Osteoblast (primary cell): ENCODE results near the gene NMRAL1. TPM values are rescaled to one million over a fixed set of nuclear protein-coding genes. Genes with fewer than 3 reads are reported as not detected.

Source experiments
- DNase-seq: peaks from one replicate; pipeline ENCODE4 v3.0.0; 2011; ENCODE audit warnings: low spot score, mixed read lengths; ENCODE audit not compliant: insufficient read length; ENCODE audit errors: missing footprints
- H2AFZ ChIP-seq: 2 replicates; pipeline ENCODE4 v1.6.0; 2011; ENCODE audit warnings: mild to moderate bottlenecking, low read length
- H3K27ac ChIP-seq: 2 replicates; pipeline ENCODE4 v1.5.1; 2011; ENCODE audit warnings: mild to moderate bottlenecking, low read depth, low read length, moderate library complexity
- H3K27me3 ChIP-seq: 2 replicates; pipeline ENCODE4 v1.6.0; 2012; ENCODE audit warnings: mild to moderate bottlenecking, control low read depth, inconsistent platforms, low read length, moderate library complexity; ENCODE audit not compliant: insufficient read depth
- H3K36me3 ChIP-seq: 2 replicates; pipeline ENCODE4 v1.5.1; 2011; ENCODE audit warnings: mild to moderate bottlenecking, low read length, control low read depth, moderate library complexity; ENCODE audit not compliant: insufficient read depth
- H3K4me1 ChIP-seq: 2 replicates; pipeline ENCODE4 v1.5.1; 2011; ENCODE audit warnings: mild to moderate bottlenecking, low read length, control low read depth, moderate library complexity; ENCODE audit not compliant: insufficient read depth
- H3K4me2 ChIP-seq: 2 replicates; pipeline ENCODE4 v1.6.0; 2011; ENCODE audit warnings: mild to moderate bottlenecking, low read length; ENCODE audit not compliant: insufficient read depth
- H3K4me3 ChIP-seq: fragments of 200-600 bp; sonication (generic); 3 replicates; pipeline ENCODE4 v1.5.1; 2012; ENCODE audit warnings: mild to moderate bottlenecking, low read length, inconsistent platforms; ENCODE audit not compliant: insufficient read depth
- H3K79me2 ChIP-seq: 2 replicates; pipeline ENCODE4 v1.6.0; 2012; ENCODE audit warnings: mild to moderate bottlenecking, low read length, control low read depth, inconsistent platforms; ENCODE audit not compliant: insufficient read depth
- H3K9me3 ChIP-seq: 2 replicates; pipeline ENCODE4 v1.5.1; 2011; ENCODE audit warnings: low read depth, low read length, control low read depth
- H4K20me1 ChIP-seq: 2 replicates; pipeline ENCODE4 v1.6.0; 2012; ENCODE audit warnings: mild to moderate bottlenecking, low read length, control low read depth; ENCODE audit not compliant: insufficient read depth
- total RNA-seq: library from RNA; depleted of rRNA; stranded (reverse); fragments of >200 nt; gene quantifications from 2 replicates; pipeline ENCODE4 v1.2.3, GENCODE V29; 2012
- TF ChIP-seq, protein P1 (sequence below): IDR thresholded peaks from 2 replicates; pipeline ENCODE4 v1.5.1; 2011; ENCODE audit warnings: mild to moderate bottlenecking, low read depth, low read length, moderate library complexity; ENCODE audit errors: extremely low read depth

The NMRAL1 gene
- total RNA-seq, 1 donor, result 90.5 TPM

DNA sequence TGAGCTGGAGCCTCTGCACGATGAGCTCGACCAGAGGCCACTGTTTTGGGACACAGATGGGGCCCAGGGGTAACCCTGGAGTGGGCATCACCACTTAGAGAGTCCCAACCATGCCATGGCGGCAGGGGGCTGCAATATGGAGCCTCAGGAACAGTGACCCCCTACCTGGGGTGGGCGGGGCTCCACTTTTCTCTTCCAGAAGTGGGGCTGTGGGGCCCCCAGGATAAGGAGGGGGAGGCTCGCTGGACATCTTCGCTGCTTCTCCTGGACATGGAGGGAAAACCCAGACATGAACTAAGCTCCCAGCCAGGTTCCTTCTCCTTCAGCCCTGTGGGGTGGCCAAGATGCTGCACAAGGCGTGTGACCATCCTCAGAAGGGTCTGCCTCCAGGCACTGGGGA is 39.5 kb upstream of the NMRAL1 start:
- no peaks in the 10 kb centered on the region for H3K9me3 ChIP-seq
- DNase-seq, result peak; percentile 32
- no peak overlapping the region for H3K4me3 ChIP-seq
- TF ChIP-seq, protein P1, sequence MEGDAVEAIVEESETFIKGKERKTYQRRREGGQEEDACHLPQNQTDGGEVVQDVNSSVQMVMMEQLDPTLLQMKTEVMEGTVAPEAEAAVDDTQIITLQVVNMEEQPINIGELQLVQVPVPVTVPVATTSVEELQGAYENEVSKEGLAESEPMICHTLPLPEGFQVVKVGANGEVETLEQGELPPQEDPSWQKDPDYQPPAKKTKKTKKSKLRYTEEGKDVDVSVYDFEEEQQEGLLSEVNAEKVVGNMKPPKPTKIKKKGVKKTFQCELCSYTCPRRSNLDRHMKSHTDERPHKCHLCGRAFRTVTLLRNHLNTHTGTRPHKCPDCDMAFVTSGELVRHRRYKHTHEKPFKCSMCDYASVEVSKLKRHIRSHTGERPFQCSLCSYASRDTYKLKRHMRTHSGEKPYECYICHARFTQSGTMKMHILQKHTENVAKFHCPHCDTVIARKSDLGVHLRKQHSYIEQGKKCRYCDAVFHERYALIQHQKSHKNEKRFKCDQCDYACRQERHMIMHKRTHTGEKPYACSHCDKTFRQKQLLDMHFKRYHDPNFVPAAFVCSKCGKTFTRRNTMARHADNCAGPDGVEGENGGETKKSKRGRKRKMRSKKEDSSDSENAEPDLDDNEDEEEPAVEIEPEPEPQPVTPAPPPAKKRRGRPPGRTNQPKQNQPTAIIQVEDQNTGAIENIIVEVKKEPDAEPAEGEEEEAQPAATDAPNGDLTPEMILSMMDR, result no peak
- H3K4me1 ChIP-seq, result no peaks in the 10 kb centered on the region
- H2AFZ ChIP-seq, result no peak overlapping the region
- no peak overlapping the region for H3K27ac ChIP-seq
- peaks cover 29% of the 10 kb centered on the region for H3K36me3 ChIP-seq
- H3K4me2 ChIP-seq, result no peak overlapping the region
- no peaks in the 10 kb centered on the region for H3K27me3 ChIP-seq
- H3K79me2 ChIP-seq, result peaks cover 2% of the 10 kb centered on the region
- H4K20me1 ChIP-seq, result peaks cover 15% of the 10 kb centered on the region

DNA sequence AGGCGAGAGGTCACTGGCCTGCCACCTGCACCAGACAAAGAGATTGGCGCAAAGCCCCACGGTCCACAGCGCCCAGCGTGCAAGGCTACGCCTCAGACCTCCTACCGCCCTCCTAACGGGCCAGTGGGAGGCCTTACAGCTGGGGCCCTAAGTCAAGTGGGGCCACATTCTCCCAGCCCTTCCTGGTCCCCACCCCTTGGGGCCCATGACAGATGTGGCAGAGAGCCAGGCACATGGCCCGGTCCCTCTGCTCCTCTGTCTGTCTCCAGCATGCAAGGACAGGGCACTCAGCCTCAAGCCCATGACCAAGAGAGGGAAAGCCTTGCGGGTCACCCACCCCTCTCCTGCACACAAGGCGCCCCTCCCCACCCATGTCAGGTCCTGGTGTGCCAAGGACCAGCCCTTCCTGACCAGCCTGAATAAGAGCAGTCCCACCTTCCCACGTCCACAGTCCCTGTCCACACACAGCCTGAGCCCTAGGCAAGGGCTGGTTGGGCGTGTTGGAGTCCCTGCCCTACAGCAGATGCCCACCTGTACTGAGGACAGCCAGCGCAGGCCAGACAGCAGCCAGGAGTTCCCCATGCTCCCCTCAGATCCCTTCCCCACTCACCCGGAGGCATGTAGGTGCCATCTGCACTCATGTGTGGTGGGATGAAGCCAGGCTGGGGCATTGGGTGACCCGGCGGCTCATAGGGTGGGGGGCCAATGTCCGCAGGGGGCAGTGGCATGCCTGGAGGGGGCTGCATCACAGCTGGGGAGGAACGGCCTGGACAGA is 38.8 kb upstream of the NMRAL1 start:
- peaks cover 2% of the 10 kb centered on the region for H3K79me2 ChIP-seq
- DNase-seq, result peak; percentile 43
- H3K27me3 ChIP-seq, result no peaks in the 10 kb centered on the region
- no peak overlapping the region for H3K27ac ChIP-seq
- H3K4me2 ChIP-seq, result no peak overlapping the region
- peaks cover 13% of the 10 kb centered on the region for H4K20me1 ChIP-seq
- H3K9me3 ChIP-seq, result no peaks in the 10 kb centered on the region
- H2AFZ ChIP-seq, result no peak overlapping the region
- H3K4me1 ChIP-seq, result no peaks in the 10 kb centered on the region
- TF ChIP-seq, protein P1, result no peak
- no peak overlapping the region for H3K4me3 ChIP-seq
- peaks cover 35% of the 10 kb centered on the region for H3K36me3 ChIP-seq

DNA sequence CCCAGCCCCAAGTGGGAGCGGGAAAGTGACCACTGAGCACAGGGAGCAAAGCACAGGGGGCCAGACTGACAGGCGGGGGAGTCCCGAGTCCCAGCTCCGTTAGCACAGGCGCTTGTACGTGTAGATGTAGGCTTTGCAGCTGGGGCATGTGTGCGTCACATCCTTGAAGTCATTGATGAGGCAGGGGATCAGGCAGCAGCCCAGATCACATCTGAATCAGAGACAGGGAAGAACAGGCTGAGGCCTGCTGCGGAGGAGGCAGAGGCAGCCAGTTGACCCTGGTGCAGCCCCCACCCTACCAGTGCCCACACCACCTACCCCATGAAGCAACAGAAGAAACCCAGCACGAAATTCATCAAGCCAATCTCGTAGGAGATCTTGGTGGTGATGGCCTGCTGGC is 38.0 kb upstream of the NMRAL1 start:
- Histone ChIP-seq H3K27me3 (no peaks in the 10 kb centered on the region), H2AFZ (no peak overlapping the region), H3K4me3 (no peak overlapping the region), H3K4me1 (no peaks in the 10 kb centered on the region), H3K27ac (no peak overlapping the region), H3K36me3 (peaks cover 43% of the 10 kb centered on the region), H3K4me2 (no peak overlapping the region), H3K79me2 (peaks cover 2% of the 10 kb centered on the region), H3K9me3 (no peaks in the 10 kb centered on the region), H4K20me1 (peaks cover 6% of the 10 kb centered on the region)
- DNase-seq, result peak; percentile 22
- TF ChIP-seq, protein P1, result no peak

DNA sequence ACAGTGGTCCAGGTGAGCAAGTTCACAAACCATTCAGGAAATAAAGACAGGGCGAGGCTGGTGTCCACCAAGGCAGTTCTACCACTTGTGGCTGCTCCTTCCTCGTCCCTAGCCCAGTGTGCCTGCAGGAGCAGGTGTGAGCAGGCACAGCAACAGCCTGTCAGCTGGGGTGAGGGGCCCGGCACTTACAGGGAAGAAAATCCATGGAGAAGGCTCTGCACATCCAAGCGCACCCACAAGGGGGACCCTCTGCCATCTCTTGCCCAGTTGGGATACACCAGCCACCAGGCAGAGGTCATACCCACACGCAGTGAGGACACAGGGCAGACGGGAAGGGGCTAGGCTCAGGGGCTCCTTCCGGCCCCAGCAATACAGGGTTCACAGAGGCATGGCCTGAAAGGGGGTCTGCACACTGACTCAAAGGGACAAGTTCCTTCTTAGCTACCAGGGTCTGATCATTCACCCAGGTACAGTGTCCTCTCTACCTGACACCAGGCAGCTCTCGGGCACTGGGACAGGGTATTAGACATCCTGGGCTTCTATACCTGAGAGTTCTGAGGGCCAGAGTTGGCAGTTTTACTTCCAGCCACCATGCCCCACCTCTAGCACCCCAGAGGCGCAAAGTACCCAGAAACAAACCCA is 37.1 kb upstream of the NMRAL1 start:
- DNase-seq, result peak; percentile 93
- no peaks in the 10 kb centered on the region for H3K9me3 ChIP-seq
- no peak overlapping the region for H2AFZ ChIP-seq
- peaks cover 2% of the 10 kb centered on the region for H3K79me2 ChIP-seq
- H3K36me3 ChIP-seq, result peaks cover 51% of the 10 kb centered on the region
- H4K20me1 ChIP-seq, result peaks cover 11% of the 10 kb centered on the region
- no peaks in the 10 kb centered on the region for H3K4me1 ChIP-seq
- no peaks in the 10 kb centered on the region for H3K27me3 ChIP-seq
- H3K27ac ChIP-seq, result no peak overlapping the region
- TF ChIP-seq, protein P1, result peak; percentile 53
- no peak overlapping the region for H3K4me2 ChIP-seq
- no peak overlapping the region for H3K4me3 ChIP-seq
